Measurements from ENCODE around the gene HNRNPD. TPM values are rescaled to one million over a fixed set of nuclear protein-coding genes. Genes with fewer than 3 reads are reported as not detected.

The HNRNPD gene
- total and polyA plus RNA-seq, 4 donors = 29.9 to 53.9 (median 46.2) TPM

GRCh38 chr4:82354788-82355187, 19.0 kb downstream of the HNRNPD start:
- no peak overlapping the region for H3K27ac ChIP-seq (ENCODE audit: low read depth in 1 of 2, low read length in 2 of 2)
- no peak for DNase-seq (ENCODE audit: low spot score)
- 98% methylated on average over 11 of the region's 11 CpGs for whole genome bisulfite sequencing
- TF ChIP-seq, protein P1, sequence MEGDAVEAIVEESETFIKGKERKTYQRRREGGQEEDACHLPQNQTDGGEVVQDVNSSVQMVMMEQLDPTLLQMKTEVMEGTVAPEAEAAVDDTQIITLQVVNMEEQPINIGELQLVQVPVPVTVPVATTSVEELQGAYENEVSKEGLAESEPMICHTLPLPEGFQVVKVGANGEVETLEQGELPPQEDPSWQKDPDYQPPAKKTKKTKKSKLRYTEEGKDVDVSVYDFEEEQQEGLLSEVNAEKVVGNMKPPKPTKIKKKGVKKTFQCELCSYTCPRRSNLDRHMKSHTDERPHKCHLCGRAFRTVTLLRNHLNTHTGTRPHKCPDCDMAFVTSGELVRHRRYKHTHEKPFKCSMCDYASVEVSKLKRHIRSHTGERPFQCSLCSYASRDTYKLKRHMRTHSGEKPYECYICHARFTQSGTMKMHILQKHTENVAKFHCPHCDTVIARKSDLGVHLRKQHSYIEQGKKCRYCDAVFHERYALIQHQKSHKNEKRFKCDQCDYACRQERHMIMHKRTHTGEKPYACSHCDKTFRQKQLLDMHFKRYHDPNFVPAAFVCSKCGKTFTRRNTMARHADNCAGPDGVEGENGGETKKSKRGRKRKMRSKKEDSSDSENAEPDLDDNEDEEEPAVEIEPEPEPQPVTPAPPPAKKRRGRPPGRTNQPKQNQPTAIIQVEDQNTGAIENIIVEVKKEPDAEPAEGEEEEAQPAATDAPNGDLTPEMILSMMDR (IDR thresholded peaks at IDR 0.05; ENCODE audit: low read depth, low read length, missing input control) = no peak
- TF ChIP-seq SP1 (IDR thresholded peaks at IDR 0.05) = no peak
- TF ChIP-seq REST (IDR thresholded peaks at IDR 0.05) = no peak
- TF ChIP-seq RAD21 (IDR thresholded peaks at IDR 0.05) = no peak
- no peaks in the 10 kb centered on the region for H3K9me3 ChIP-seq (ENCODE audit: control insufficient read depth in 4 of 4, low read length in 3 of 4)
- H3K4me3 ChIP-seq (ENCODE audit: low read depth in 1 of 3, low read length in 3 of 3) = no peak overlapping the region
- peaks cover 6 to 59% (median 51%) of the 10 kb centered on the region in 4 donors for H3K36me3 ChIP-seq (ENCODE audit: control insufficient read depth in 4 of 4, insufficient read depth in 3 of 4, low read depth in 1 of 4, low read length in 3 of 4)
- no peak overlapping the region for H3K9ac ChIP-seq (ENCODE audit: low read depth in 1 of 2, low read length in 2 of 2)
- H3K27me3 ChIP-seq (ENCODE audit: control insufficient read depth in 4 of 4, insufficient read depth in 4 of 4, low read length in 3 of 4) = no peaks in the 10 kb centered on the region
- peaks cover 0 to 4% (median 1%) of the 10 kb centered on the region in 4 donors for H3K4me1 ChIP-seq (ENCODE audit: control insufficient read depth in 4 of 4, insufficient read depth in 4 of 4, low read length in 3 of 4)

DNA sequence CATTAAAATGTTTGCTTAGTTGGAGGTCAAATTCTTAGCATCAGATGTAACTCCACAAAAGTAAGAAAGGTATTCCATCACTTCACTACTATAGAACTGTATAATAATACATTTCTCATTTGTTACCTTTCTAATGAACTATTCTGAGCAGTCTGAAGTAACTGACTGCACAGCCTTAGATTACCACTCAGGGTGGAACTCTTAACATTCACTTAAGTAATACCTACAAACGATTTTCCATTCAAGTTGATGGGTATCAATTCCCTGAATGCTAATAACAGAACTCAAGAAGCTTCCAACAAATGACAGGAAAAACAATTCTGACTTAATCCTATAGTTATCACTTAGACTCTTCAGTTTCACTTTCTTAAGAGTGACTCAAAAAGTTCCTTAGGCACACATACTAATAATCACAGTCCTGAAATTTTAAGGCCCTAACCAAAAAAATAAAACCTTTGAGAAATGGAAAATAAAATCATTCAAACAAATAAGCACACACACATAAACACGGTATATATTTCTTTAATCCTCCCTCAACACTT, 20.9 kb downstream of the HNRNPD start:
- H3K27ac ChIP-seq (ENCODE audit: low read depth in 1 of 2, low read length in 2 of 2) = no peak overlapping the region
- H3K27me3 ChIP-seq (ENCODE audit: control insufficient read depth in 4 of 4, insufficient read depth in 4 of 4, low read length in 3 of 4) = no peaks in the 10 kb centered on the region
- DNase-seq (ENCODE audit: low spot score) = no peak
- peaks cover 7 to 57% (median 50%) of the 10 kb centered on the region in 4 donors for H3K36me3 ChIP-seq (ENCODE audit: control insufficient read depth in 4 of 4, insufficient read depth in 3 of 4, low read depth in 1 of 4, low read length in 3 of 4)
- no peaks in the 10 kb centered on the region for H3K9me3 ChIP-seq (ENCODE audit: control insufficient read depth in 4 of 4, low read length in 3 of 4)
- H3K4me3 ChIP-seq (ENCODE audit: low read depth in 1 of 3, low read length in 3 of 3) = no peak overlapping the region
- no peaks in the 10 kb centered on the region for H3K4me1 ChIP-seq (ENCODE audit: control insufficient read depth in 4 of 4, insufficient read depth in 4 of 4, low read length in 3 of 4)
- WGBS = 71% methylated on average over 2 of the region's 2 CpGs
- H3K9ac ChIP-seq (ENCODE audit: low read depth in 1 of 2, low read length in 2 of 2) = peak overlapping the region in 1 of 2 donors; percentile 32
- TF ChIP-seq YY1 (IDR thresholded peaks at IDR 0.05) = no peak
- no peak for TF ChIP-seq GABPA (IDR thresholded peaks at IDR 0.05 in 1 of 2, conservative IDR thresholded peaks at IDR 0.05 in 1 of 2)
- no peak for TF ChIP-seq SP1 (IDR thresholded peaks at IDR 0.05)
- TF ChIP-seq, protein P1 (IDR thresholded peaks at IDR 0.05; ENCODE audit: low read depth, low read length, missing input control) = no peak
- no peak for TF ChIP-seq RXRA (IDR thresholded peaks at IDR 0.05)
- no peak for TF ChIP-seq EGR1 (IDR thresholded peaks at IDR 0.05; ENCODE audit: low read depth in 2 of 2)
- no peak for TF ChIP-seq HNF4G (IDR thresholded peaks at IDR 0.05)
- no peak for TF ChIP-seq RAD21 (IDR thresholded peaks at IDR 0.05)
- TF ChIP-seq JUND (IDR thresholded peaks at IDR 0.05) = no peak
- no peak for TF ChIP-seq NR2F2 (IDR thresholded peaks at IDR 0.05)

Measured in liver (tissue), 9 donors.